Stimulated activated CD4-positive, alpha-beta T cell treated with anti-CD3 and anti-CD28 coated beads, Interleukin-2, amount 100 ng/mL, for 4 hours (primary cell): ENCODE measurements around the gene FAF1.

Experiments
- DNase-seq: peaks from one replicate; pipeline ENCODE4 v3.0.0-alpha.2; 2020; ENCODE audit warnings: low read depth

FAF1 gene

GRCh38 chr1:50426702-50427085, 533.4 kb downstream of the FAF1 start:
- DNase-seq = no peak

- no peak for DNase-seq
These were observed 533.9 kb downstream of the FAF1 start for GRCh38 chr1:50426108-50426700.

GRCh38 chr1:50425376-50426107, 534.5 kb downstream of the FAF1 start:
- DNase-seq = no peak

- no peak for DNase-seq
These were observed 535.1 kb downstream of the FAF1 start for GRCh38 chr1:50424884-50425375.

- no peak for DNase-seq
These were observed 535.8 kb downstream of the FAF1 start for GRCh38 chr1:50424045-50424883.

GRCh38 chr1:50423670-50424000, 536.4 kb downstream of the FAF1 start:
- no peak for DNase-seq

GRCh38 chr1:50422946-50423669, 537.0 kb downstream of the FAF1 start, which contains the start of gene DMRTA2:
DMRTA2 (minus strand) TSS chr1:50423443; CDS start chr1:50421536, 1,907 bp downstream.
- DNase-seq = no peak

- no peak for DNase-seq
These were observed 537.5 kb downstream of the FAF1 start for GRCh38 chr1:50422675-50422945.

- DNase-seq = no peak
These were observed 538.0 kb downstream of the FAF1 start for GRCh38 chr1:50421768-50422674.

- DNase-seq = no peak
These were observed 538.7 kb downstream of the FAF1 start for GRCh38 chr1:50421366-50421748.

- no peak for DNase-seq
These were observed 539.2 kb downstream of the FAF1 start for GRCh38 chr1:50420689-50421365.

GRCh38 chr1:50419907-50420677, 540.0 kb downstream of the FAF1 start:
- DNase-seq = no peak

GRCh38 chr1:50419192-50419906, 540.7 kb downstream of the FAF1 start:
- DNase-seq = no peak

GRCh38 chr1:50418600-50419109, 541.4 kb downstream of the FAF1 start:
- DNase-seq = no peak

- DNase-seq = no peak
These were observed 542.0 kb downstream of the FAF1 start for GRCh38 chr1:50417946-50418599.

- no peak for DNase-seq
These were observed 542.6 kb downstream of the FAF1 start for GRCh38 chr1:50417507-50417906.

- no peak for DNase-seq
These were observed 543.3 kb downstream of the FAF1 start for GRCh38 chr1:50416553-50417453.

- DNase-seq = no peak
These were observed 543.9 kb downstream of the FAF1 start for GRCh38 chr1:50416150-50416527.
